GM12878 (cell line): ENCODE data around the gene ADRA2B. TPM values are rescaled to one million over a fixed set of nuclear protein-coding genes. Genes with fewer than 3 reads are reported as not detected.

Experiments
- ATAC-seq: fragments of 200-7000 bp; cut with Tn5 transposase; 3 replicates; pipeline ENCODE4 v1.9.1; 2020; ENCODE audit warnings: mild to moderate bottlenecking, moderate library complexity
- BruUV-seq: library from RNA; stranded (reverse); fragments of 400-500 nt; replicated peaks from 2 replicates; lab custom pipeline; 2021; lab: Mats Ljungman, UMichigan
- CTCF ChIA-PET: fragments of 300-600 bp; sonication (Branson Sonifier 250); formaldehyde crosslinking; extraction: SDS; loops from one replicate; lab custom pipeline; 2021; ENCODE audit warnings: inconsistent platforms; lab: Yijun Ruan, JAX
- POLR2A ChIA-PET: fragments of 350-600 bp; formaldehyde crosslinking; extraction: SDS; loops from one replicate; lab custom pipeline; 2021; ENCODE audit warnings: inconsistent platforms; lab: Charles Lee
- RAD21 ChIA-PET: fragments of 300-600 bp; sonication (Branson Sonifier 250); formaldehyde crosslinking; loops from one replicate; lab custom pipeline; 2023; ENCODE audit warnings: antibody characterized with exemption; ENCODE audit not compliant: unreplicated experiment; lab: Charles Lee
- SMC1A ChIA-PET: fragments of 300-600 bp; sonication (Branson Sonifier 250); formaldehyde crosslinking; loops from one replicate; lab custom pipeline; 2023; ENCODE audit not compliant: unreplicated experiment, uncharacterized antibody; lab: Charles Lee
- DNase-seq: peaks from one replicate; pipeline ENCODE4 v3.0.0-alpha.2; 2011; ENCODE audit warnings: low read depth, low spot score
- FAIRE-seq: peaks from 3 replicates; lab custom pipeline; 2011; peaks lifted over from hg19 to GRCh38; lab: Jason Lieb, UNC
- H2AFZ ChIP-seq: 2 replicates; pipeline ENCODE4 v1.6.0; 2011; ENCODE audit warnings: low read depth, low read length, control low read depth; ENCODE audit not compliant: control insufficient read depth
- H3K27ac ChIP-seq: 2 replicates; pipeline ENCODE4 v1.5.1; 2011; ENCODE audit warnings: control low read depth; ENCODE audit not compliant: control insufficient read depth, insufficient read depth
- H3K27me3 ChIP-seq, 2 experiments: replicated peaks in 1 of 2; 2 replicates each; pipeline versions ENCODE4 v1.6.0 to v1.6.1; 2011; ENCODE audit warnings: low read length in 1 of 2; ENCODE audit not compliant: control insufficient read depth in 2 of 2, insufficient read depth in 2 of 2
- H3K36me3 ChIP-seq, 2 experiments: 2 replicates each; pipeline ENCODE4 v1.5.1; 2011; ENCODE audit warnings: low read length in 1 of 2; ENCODE audit not compliant: control insufficient read depth in 2 of 2, insufficient read depth in 2 of 2
- H3K4me1 ChIP-seq: 2 replicates; pipeline ENCODE4 v1.6.1; 2011; ENCODE audit warnings: mild to moderate bottlenecking, low read length, moderate library complexity, mixed read lengths; ENCODE audit not compliant: control insufficient read depth, insufficient read depth
- H3K4me2 ChIP-seq: 2 replicates; pipeline ENCODE4 v1.6.0; 2011; ENCODE audit warnings: control low read depth; ENCODE audit not compliant: control insufficient read depth, insufficient read depth
- H3K4me3 ChIP-seq: fragments of 200-600 bp; sonication (generic); 2 replicates; pipeline ENCODE4 v1.5.1; 2016
- H3K79me2 ChIP-seq: 2 replicates; pipeline ENCODE4 v1.6.0; 2011; ENCODE audit warnings: low read length; ENCODE audit not compliant: control insufficient read depth, insufficient read depth
- H3K9ac ChIP-seq: 2 replicates; pipeline ENCODE4 v1.8.0; 2011; ENCODE audit warnings: low read length, control low read depth, mixed read lengths; ENCODE audit not compliant: control insufficient read depth, insufficient read depth
- H3K9me3 ChIP-seq: replicated peaks from 3 replicates; pipeline ENCODE4 v1.5.1; 2011; ENCODE audit warnings: mild to moderate bottlenecking, low read length; ENCODE audit not compliant: control insufficient read depth, insufficient read depth
- H4K20me1 ChIP-seq: 2 replicates; pipeline ENCODE4 v1.6.0; 2011; ENCODE audit not compliant: control insufficient read depth, insufficient read depth
- ATF7 ChIP-seq: fragments of 450-650 bp; IDR thresholded peaks from 2 replicates; pipeline ENCODE4 v1.6.1; 2016; ENCODE audit warnings: low read depth, mild to moderate bottlenecking
- BACH1 ChIP-seq: fragments of 450-650 bp; IDR thresholded peaks from 2 replicates; pipeline ENCODE4 v1.6.1; 2017; ENCODE audit warnings: mild to moderate bottlenecking, borderline replicate concordance
- CREM ChIP-seq: IDR thresholded peaks from 2 replicates; pipeline ENCODE4 v1.6.1; 2014; ENCODE audit warnings: antibody characterized with exemption, low read depth
- GATAD2B ChIP-seq: fragments of 450-650 bp; conservative IDR thresholded peaks from 2 replicates; pipeline ENCODE4 v1.6.1; 2017; ENCODE audit warnings: low read depth, mild to moderate bottlenecking, moderate library complexity
- NR2C2 ChIP-seq: IDR thresholded peaks from 2 replicates; pipeline ENCODE4 v1.6.1; 2011; ENCODE audit warnings: borderline replicate concordance, low read depth; ENCODE audit not compliant: control insufficient read depth, insufficient read length
- RELA ChIP-seq: fragments of 450-650 bp; IDR thresholded peaks from 2 replicates; pipeline ENCODE4 v1.8.0; 2014; ENCODE audit warnings: borderline replicate concordance; ENCODE audit not compliant: partially characterized antibody
- SIX5 ChIP-seq: IDR thresholded peaks from 2 replicates; pipeline ENCODE4 v1.6.1; 2011; ENCODE audit warnings: mild to moderate bottlenecking, low read depth, low read length, moderate library complexity; ENCODE audit not compliant: severe bottlenecking
- SP1 ChIP-seq: IDR thresholded peaks from one replicate; pipeline ENCODE4 v1.6.1; 2011; ENCODE audit warnings: low read depth, low read length
- SPI1 ChIP-seq: IDR thresholded peaks from 2 replicates; pipeline ENCODE4 v1.6.1; 2011; ENCODE audit warnings: low read depth, mild to moderate bottlenecking, low read length, moderate library complexity, borderline replicate concordance; ENCODE audit not compliant: insufficient read depth
- TARDBP ChIP-seq: IDR thresholded peaks from 2 replicates; pipeline ENCODE4 v1.6.1; 2016; ENCODE audit warnings: borderline replicate concordance
- TCF3 ChIP-seq: IDR thresholded peaks from 2 replicates; pipeline ENCODE4 v1.6.1; 2012; ENCODE audit warnings: low read depth, mild to moderate bottlenecking, low read length, borderline replicate concordance; ENCODE audit not compliant: insufficient read depth
- ZBED1 ChIP-seq: IDR thresholded peaks from 2 replicates; pipeline ENCODE4 v1.6.1; 2016; ENCODE audit warnings: borderline replicate concordance
- ZNF217 ChIP-seq: fragments of 450-650 bp; IDR thresholded peaks from 2 replicates; pipeline ENCODE4 v1.6.1; 2017; ENCODE audit warnings: antibody characterized with exemption, mild to moderate bottlenecking
- ZNF622 ChIP-seq: fragments of 450-650 bp; IDR thresholded peaks from 2 replicates; pipeline ENCODE4 v1.6.1; 2017; ENCODE audit warnings: mild to moderate bottlenecking, inconsistent platforms
- WGBS: methylation state at CpG from one replicate; pipeline ENCODE4 v1.1.6; 2016; ENCODE audit warnings: low lambda C conversion rate; ENCODE audit not compliant: insufficient replicate concordance, insufficient coverage; ENCODE audit errors: missing lambda C conversion rate; 5-methylcytosine and 5-hydroxymethylcytosine counted together
- in situ Hi-C: fragments of 300-500 bp; cut with MboI; formaldehyde crosslinking; loops from 9 replicates; pipeline ENCODE4 v1.14.3; 2018; ENCODE audit warnings: mixed read lengths
- intact Hi-C: fragments of 100-400 bp; cut with micrococcal nuclease; formaldehyde crosslinking; loops from one replicate; pipeline ENCODE4 v1.14.2; 2022; ENCODE audit not compliant: unreplicated experiment
- polyA plus RNA-seq, 11 experiments: library from polyadenylated mRNA; depleted of rRNA in 4 of 11; unstranded in 6 of 11; stranded (reverse) in 5 of 11; fragments of >200 nt; fragmentation: Nextera tagmentation in 4 of 11; fragmentation: Illumina TruSeq in 1 of 11; extraction: Ambion mirVana in 4 of 11; extraction: Trizol in 1 of 11; gene quantifications; 1 replicate in 1 of 11; 2 replicates in 10 of 11; pipeline versions ENCODE4 v1.2.1 to v1.2.3, GENCODE V29; 2011 to 2016; ENCODE audit warnings: inconsistent platforms in 2 of 11, missing spikeins in 2 of 11, low read depth in 1 of 11
- total RNA-seq, 4 experiments: library from RNA; depleted of rRNA in 3 of 4; stranded (reverse); fragments of >200 nt in 3 of 4; fragmentation: Illumina TruSeq in 1 of 4; extraction: Trizol in 1 of 4; gene quantifications; 2 replicates each; pipeline versions ENCODE4 v1.2.1 to v1.2.3, GENCODE V29; 2013 to 2021
- TF ChIP-seq, protein P1 (sequence below): IDR thresholded peaks from 2 replicates; pipeline ENCODE4 v1.6.1; 2012; ENCODE audit warnings: low read depth, low read length, improper control_type of control experiment
- TF ChIP-seq, protein P2 (sequence below): fragments of 450-650 bp; IDR thresholded peaks from 2 replicates; pipeline ENCODE4 v1.6.1; 2017; ENCODE audit warnings: mild to moderate bottlenecking, low read depth, inconsistent platforms; ENCODE audit not compliant: poor library complexity, severe bottlenecking
- TF ChIP-seq, protein P3 (sequence below): fragments of 450-650 bp; IDR thresholded peaks from 2 replicates; pipeline ENCODE4 v1.6.1; 2017; ENCODE audit warnings: mild to moderate bottlenecking, moderate library complexity

Gene ADRA2B
- total and polyA plus RNA-seq, 10 of the 15 experiments (the other 5 are each of a cell fraction or from before 2014, with no cell fraction given), result 0.01 to 0.10 (median 0.04) TPM; not detected in 6

DNA sequence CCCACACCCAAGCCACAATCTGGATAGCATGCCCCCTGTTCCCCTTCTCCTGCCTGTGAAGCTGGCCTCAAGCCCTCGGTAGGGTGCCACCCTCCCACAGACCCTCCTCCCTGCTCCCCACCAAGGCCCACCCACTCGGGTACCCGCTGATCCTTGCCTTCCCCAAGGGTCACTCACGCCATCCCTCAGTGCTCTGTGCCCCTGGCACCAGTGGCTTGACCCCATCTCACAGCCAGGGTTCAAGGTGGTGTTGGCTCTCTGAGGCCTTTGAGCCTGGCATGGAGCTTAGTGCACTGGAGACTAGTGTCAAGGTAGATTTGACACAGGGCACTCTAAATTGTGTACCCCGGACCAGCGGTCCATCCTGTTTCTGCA is 11.9 kb downstream of the ADRA2B start:
- Histone ChIP-seq H3K9me3 (peaks cover 4% of the 10 kb centered on the region; the same call in 2 of the 3 replicates), H4K20me1 (no peaks in the 10 kb centered on the region), H2AFZ (no peak overlapping the region), H3K4me1 (no peaks in the 10 kb centered on the region), H3K36me3 (no peaks in the 10 kb centered on the region), H3K4me2 (no peak overlapping the region), H3K79me2 (no peaks in the 10 kb centered on the region), H3K27me3 (no peaks in the 10 kb centered on the region), H3K27ac (no peak overlapping the region), H3K9ac (no peak overlapping the region), H3K4me3 (no peak overlapping the region)
- ChIA-PET SMC1A (no interaction called here), POLR2A (no interaction called here), RAD21 (no interaction called here), CTCF (no interaction called here)
- DNase-seq (no peak), ATAC-seq (no peak), FAIRE-seq (no peak)
- WGBS, result 29% methylated on average over 5 of the region's 6 CpGs
- TF ChIP-seq, protein P1, sequence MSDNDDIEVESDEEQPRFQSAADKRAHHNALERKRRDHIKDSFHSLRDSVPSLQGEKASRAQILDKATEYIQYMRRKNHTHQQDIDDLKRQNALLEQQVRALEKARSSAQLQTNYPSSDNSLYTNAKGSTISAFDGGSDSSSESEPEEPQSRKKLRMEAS, result no peak
- TF ChIP-seq ATF7 (no peak), SP1 (no peak), RELA (no peak), GATAD2B (no peak), SPI1 (no peak), ZNF217 (no peak), NR2C2 (no peak), CREM (no peak), SIX5 (no peak), BACH1 (no peak), TARDBP (no peak), ZNF622 (no peak), ZBED1 (no peak), TCF3 (no peak)
- TF ChIP-seq, protein P2, sequence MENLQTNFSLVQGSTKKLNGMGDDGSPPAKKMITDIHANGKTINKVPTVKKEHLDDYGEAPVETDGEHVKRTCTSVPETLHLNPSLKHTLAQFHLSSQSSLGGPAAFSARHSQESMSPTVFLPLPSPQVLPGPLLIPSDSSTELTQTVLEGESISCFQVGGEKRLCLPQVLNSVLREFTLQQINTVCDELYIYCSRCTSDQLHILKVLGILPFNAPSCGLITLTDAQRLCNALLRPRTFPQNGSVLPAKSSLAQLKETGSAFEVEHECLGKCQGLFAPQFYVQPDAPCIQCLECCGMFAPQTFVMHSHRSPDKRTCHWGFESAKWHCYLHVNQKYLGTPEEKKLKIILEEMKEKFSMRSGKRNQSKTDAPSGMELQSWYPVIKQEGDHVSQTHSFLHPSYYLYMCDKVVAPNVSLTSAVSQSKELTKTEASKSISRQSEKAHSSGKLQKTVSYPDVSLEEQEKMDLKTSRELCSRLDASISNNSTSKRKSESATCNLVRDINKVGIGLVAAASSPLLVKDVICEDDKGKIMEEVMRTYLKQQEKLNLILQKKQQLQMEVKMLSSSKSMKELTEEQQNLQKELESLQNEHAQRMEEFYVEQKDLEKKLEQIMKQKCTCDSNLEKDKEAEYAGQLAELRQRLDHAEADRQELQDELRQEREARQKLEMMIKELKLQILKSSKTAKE, result no peak
- TF ChIP-seq, protein P3, sequence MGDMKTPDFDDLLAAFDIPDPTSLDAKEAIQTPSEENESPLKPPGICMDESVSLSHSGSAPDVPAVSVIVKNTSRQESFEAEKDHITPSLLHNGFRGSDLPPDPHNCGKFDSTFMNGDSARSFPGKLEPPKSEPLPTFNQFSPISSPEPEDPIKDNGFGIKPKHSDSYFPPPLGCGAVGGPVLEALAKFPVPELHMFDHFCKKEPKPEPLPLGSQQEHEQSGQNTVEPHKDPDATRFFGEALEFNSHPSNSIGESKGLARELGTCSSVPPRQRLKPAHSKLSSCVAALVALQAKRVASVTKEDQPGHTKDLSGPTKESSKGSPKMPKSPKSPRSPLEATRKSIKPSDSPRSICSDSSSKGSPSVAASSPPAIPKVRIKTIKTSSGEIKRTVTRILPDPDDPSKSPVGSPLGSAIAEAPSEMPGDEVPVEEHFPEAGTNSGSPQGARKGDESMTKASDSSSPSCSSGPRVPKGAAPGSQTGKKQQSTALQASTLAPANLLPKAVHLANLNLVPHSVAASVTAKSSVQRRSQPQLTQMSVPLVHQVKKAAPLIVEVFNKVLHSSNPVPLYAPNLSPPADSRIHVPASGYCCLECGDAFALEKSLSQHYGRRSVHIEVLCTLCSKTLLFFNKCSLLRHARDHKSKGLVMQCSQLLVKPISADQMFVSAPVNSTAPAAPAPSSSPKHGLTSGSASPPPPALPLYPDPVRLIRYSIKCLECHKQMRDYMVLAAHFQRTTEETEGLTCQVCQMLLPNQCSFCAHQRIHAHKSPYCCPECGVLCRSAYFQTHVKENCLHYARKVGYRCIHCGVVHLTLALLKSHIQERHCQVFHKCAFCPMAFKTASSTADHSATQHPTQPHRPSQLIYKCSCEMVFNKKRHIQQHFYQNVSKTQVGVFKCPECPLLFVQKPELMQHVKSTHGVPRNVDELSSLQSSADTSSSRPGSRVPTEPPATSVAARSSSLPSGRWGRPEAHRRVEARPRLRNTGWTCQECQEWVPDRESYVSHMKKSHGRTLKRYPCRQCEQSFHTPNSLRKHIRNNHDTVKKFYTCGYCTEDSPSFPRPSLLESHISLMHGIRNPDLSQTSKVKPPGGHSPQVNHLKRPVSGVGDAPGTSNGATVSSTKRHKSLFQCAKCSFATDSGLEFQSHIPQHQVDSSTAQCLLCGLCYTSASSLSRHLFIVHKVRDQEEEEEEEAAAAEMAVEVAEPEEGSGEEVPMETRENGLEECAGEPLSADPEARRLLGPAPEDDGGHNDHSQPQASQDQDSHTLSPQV, result no peak
- intact Hi-C loops (no loop called here), in situ Hi-C loops (no loop called here)
- BruUV-seq, result no TSS peak
